HepG2 (cell line): ENCODE data around the gene PDE8B. TPM values are rescaled to one million over a fixed set of nuclear protein-coding genes. Genes with fewer than 3 reads are reported as not detected.

ENCODE experiments used
- ATAC-seq: fragments of 200-7000 bp; cut with Tn5 transposase; 3 replicates; pipeline ENCODE4 v1.9.1; 2020; ENCODE audit warnings: mild to moderate bottlenecking, moderate library complexity
- BruUV-seq: library from RNA; stranded (reverse); fragments of 400-500 nt; replicated peaks from 2 replicates; lab custom pipeline; 2021; lab: Mats Ljungman, UMichigan
- CTCF ChIA-PET: fragments of 300-600 bp; formaldehyde crosslinking; extraction: SDS; loops from one replicate; lab custom pipeline; 2021; ENCODE audit warnings: low total read pairs, inconsistent platforms, low intra/inter-chr PET ratio; lab: Yijun Ruan, JAX
- POLR2A ChIA-PET: fragments of 350-600 bp; sonication (Branson Sonifier 250); formaldehyde crosslinking; loops from one replicate; lab custom pipeline; 2020; ENCODE audit warnings: antibody characterized with exemption, inconsistent platforms; lab: Yijun Ruan, JAX
- DNase-seq: peaks from one replicate; pipeline ENCODE4 v3.0.0-alpha.2; 2015; ENCODE audit warnings: low spot score
- FAIRE-seq: peaks from 3 replicates; lab custom pipeline; 2011; peaks lifted over from hg19 to GRCh38; lab: Jason Lieb, UNC
- H2AFZ ChIP-seq: one replicate; pipeline ENCODE4 v1.6.1; 2011; ENCODE audit warnings: low read length, inconsistent platforms
- H3K27ac ChIP-seq: fragments of 300-600 bp; 3 replicates; pipeline ENCODE4 v1.8.0; 2011; ENCODE audit warnings: mixed run types, mild to moderate bottlenecking, mixed read lengths, low read length, inconsistent platforms; ENCODE audit not compliant: insufficient read depth; ENCODE audit errors: extremely low read length
- H3K27me3 ChIP-seq, 2 experiments: fragments of 200-600 bp in 1 of 2; 2 replicates in 1 of 2; 3 replicates in 1 of 2; pipeline versions ENCODE4 v1.6.0 to v1.8.0; 2011; ENCODE audit warnings: low read length in 2 of 2, mild to moderate bottlenecking in 2 of 2, moderate library complexity in 2 of 2, inconsistent platforms in 1 of 2; ENCODE audit not compliant: insufficient read depth in 2 of 2, control insufficient read depth in 1 of 2
- H3K36me3 ChIP-seq, 2 experiments: fragments of 200-600 bp in 1 of 2; replicated peaks in 1 of 2; 2 replicates in 1 of 2; 3 replicates in 1 of 2; pipeline versions ENCODE4 v1.5.1 to v1.8.0; 2011; ENCODE audit warnings: low read length in 2 of 2, inconsistent platforms in 1 of 2; ENCODE audit not compliant: insufficient read depth in 2 of 2, control insufficient read depth in 1 of 2
- H3K4me1 ChIP-seq: 2 replicates; pipeline ENCODE4 v1.5.1; 2012; ENCODE audit warnings: low read length, inconsistent platforms; ENCODE audit not compliant: insufficient read depth
- H3K4me2 ChIP-seq: 2 replicates; pipeline ENCODE4 v1.6.0; 2011; ENCODE audit warnings: low read depth, low read length, inconsistent platforms
- H3K4me3 ChIP-seq, 3 experiments: fragments of 200-600 bp in 1 of 3; sonication (generic), shearing (Covaris generic) in 1 of 3; replicated peaks in 1 of 3; 2 replicates each; pipeline ENCODE4 v1.5.1; 2011 to 2016; ENCODE audit warnings: low read length in 3 of 3, inconsistent platforms in 2 of 3, low read depth in 2 of 3, mild to moderate bottlenecking in 2 of 3, control low read depth in 1 of 3, mixed read lengths in 1 of 3; ENCODE audit not compliant: insufficient read depth in 1 of 3
- H3K79me2 ChIP-seq: one replicate; pipeline ENCODE4 v1.6.1; 2011; ENCODE audit warnings: low read length, inconsistent platforms; ENCODE audit not compliant: insufficient read depth
- H3K9ac ChIP-seq: 2 replicates; pipeline ENCODE4 v1.6.0; 2011; ENCODE audit warnings: mild to moderate bottlenecking, low read depth, low read length, inconsistent platforms; ENCODE audit not compliant: insufficient read depth
- H3K9me3 ChIP-seq: 2 replicates; pipeline ENCODE4 v1.5.1; 2012; ENCODE audit warnings: mild to moderate bottlenecking, low read length
- H4K20me1 ChIP-seq: 2 replicates; pipeline ENCODE4 v1.6.0; 2011; ENCODE audit warnings: inconsistent platforms, mild to moderate bottlenecking, low read length, moderate library complexity; ENCODE audit not compliant: insufficient read depth
- JARID2 ChIP-seq: sonication (generic); formaldehyde crosslinking; IDR thresholded peaks from 2 replicates; pipeline ENCODE4 v1.8.1; 2023; ENCODE audit warnings: missing genetic modification reagents, inconsistent platforms; ENCODE audit not compliant: insufficient replicate concordance
- KLF11 ChIP-seq: IDR thresholded peaks from 2 replicates; pipeline ENCODE4 v1.6.1; 2016; ENCODE audit warnings: missing compliant biosample characterization
- NR2F2 ChIP-seq: IDR thresholded peaks from 2 replicates; pipeline ENCODE4 v1.6.1; 2012; ENCODE audit warnings: low read depth, inconsistent platforms, borderline replicate concordance
- SAP130 ChIP-seq: IDR thresholded peaks from 2 replicates; pipeline ENCODE4 v1.6.1; 2016; ENCODE audit warnings: low read depth
- ZBTB43 ChIP-seq: sonication (generic); formaldehyde crosslinking; conservative IDR thresholded peaks from 2 replicates; pipeline ENCODE4 v1.4.0; 2020; ENCODE audit warnings: missing genetic modification reagents
- ZNF446 ChIP-seq: sonication (generic); formaldehyde crosslinking; IDR thresholded peaks from 2 replicates; pipeline ENCODE4 v1.5.0; 2020; ENCODE audit warnings: mild to moderate bottlenecking, missing genetic modification reagents
- ZNF512B ChIP-seq: sonication (generic); formaldehyde crosslinking; IDR thresholded peaks from 2 replicates; pipeline ENCODE4 v1.5.1; 2020; ENCODE audit warnings: missing genetic modification reagents, mild to moderate bottlenecking, borderline replicate concordance
- WGBS: methylation state at CpG from one replicate; pipeline ENCODE4 v1.1.6; 2017; ENCODE audit warnings: low lambda C conversion rate; 5-methylcytosine and 5-hydroxymethylcytosine counted together
- in situ Hi-C: cut with HindIII; loops from 2 replicates; pipeline ENCODE4 v1.10.0; 2017; ENCODE audit warnings: low pct_unique_long_range_greater_than_20kb; ENCODE audit not compliant: extremely low pct_ligation_motif_present
- intact Hi-C: fragments of 100-400 bp; cut with micrococcal nuclease; formaldehyde crosslinking; loops from one replicate; pipeline ENCODE4 v1.10.0; 2022; ENCODE audit not compliant: unreplicated experiment
- polyA plus RNA-seq, 8 experiments: library from polyadenylated mRNA; depleted of rRNA in 3 of 8; stranded (reverse) in 7 of 8; unstranded in 1 of 8; fragments of >200 nt; fragmentation: Illumina TruSeq in 4 of 8; extraction: Trizol in 4 of 8; gene quantifications; 2 replicates each; pipeline versions ENCODE4 v1.2.1 to v1.2.3, GENCODE V29; 2011 to 2016; ENCODE audit warnings: low read depth in 4 of 8, missing spikeins in 1 of 8, mixed read lengths in 1 of 8; ENCODE audit not compliant: insufficient read depth in 1 of 8
- total RNA-seq, 5 experiments: library from RNA; depleted of rRNA; stranded (reverse); fragments of >200 nt; fragmentation: Illumina TruSeq; extraction: Trizol; gene quantifications; 2 replicates each; pipeline ENCODE4 v1.2.3, GENCODE V29; 2016; ENCODE audit warnings: low read depth in 1 of 5

The PDE8B gene
- total and polyA plus RNA-seq, 2 of the 13 experiments (the other 11 are each of a cell fraction or from before 2014, with no cell fraction given) = 0.07 TPM; not detected in 1

GRCh38 chr5:77232574-77233358, 22.3 kb downstream of the PDE8B start (continued):
- TF ChIP-seq ZNF512B (CRISPR knock-in tag) (no peak), ZNF446 (CRISPR knock-in tag) (no peak)

GRCh38 chr5:77235846-77236721, 25.6 kb downstream of the PDE8B start:
- Histone ChIP-seq H3K27me3 (peaks cover 0 to 4% of the 10 kb centered on the region in 2 experiments; a peak in 1 of 5 replicates), H3K36me3 (no peaks in the 10 kb centered on the region)
- BruUV-seq = no TSS peak
- DNase-seq (no peak), ATAC-seq (no peak)
- CTCF ChIA-PET = no interaction called here
- in situ Hi-C loops = loop anchor here (5.0 kb wide), 1 partner anchor 94 kb away; no protein-coding TSS in a partner anchor
- intact Hi-C loops = no loop called here
- TF ChIP-seq JARID2 (CRISPR knock-in tag) = no peak
- TF ChIP-seq KLF11 (CRISPR knock-in tag) = no peak
- TF ChIP-seq NR2F2 = no peak
- TF ChIP-seq SAP130 (CRISPR knock-in tag) = no peak
- no peak for TF ChIP-seq ZBTB43 (CRISPR knock-in tag)
- TF ChIP-seq, all 625 proteins: peak for 0
- no peak overlapping the region for H2AFZ ChIP-seq
- no peak for FAIRE-seq
- no peaks in the 10 kb centered on the region for H3K79me2 ChIP-seq
- no peaks in the 10 kb centered on the region for H3K4me1 ChIP-seq
- 8% methylated on average over 3 of the region's 3 CpGs for WGBS
- POLR2A ChIA-PET = no interaction called here
- H4K20me1 ChIP-seq = no peaks in the 10 kb centered on the region
- H3K4me3 ChIP-seq = no peak overlapping the region
- H3K9ac ChIP-seq = no peak overlapping the region
- no peaks in the 10 kb centered on the region for H3K9me3 ChIP-seq
- no peak overlapping the region for H3K4me2 ChIP-seq
- no peak overlapping the region for H3K27ac ChIP-seq
